WTC11 (cell line): ENCODE measurements around the gene PPP1R14D. TPM values are rescaled to one million over a fixed set of nuclear protein-coding genes. Genes with fewer than 3 reads are reported as not detected.

Source experiments
- ATAC-seq: fragments of 200-7000 bp; cut with Tn5 transposase; 2 replicates; pipeline ENCODE4 v1.10.0; 2021; ENCODE audit warnings: mild to moderate bottlenecking, moderate library complexity
- Bru-seq: library from RNA; stranded (reverse); fragments of 400-500 nt; gene quantifications from one replicate; lab custom pipeline; 2021; lab: Mats Ljungman, UMichigan
- CTCF ChIA-PET: fragments of 300-600 bp; sonication (Branson Sonifier 250); formaldehyde crosslinking; loops from one replicate; lab custom pipeline; 2021; ENCODE audit warnings: antibody characterized with exemption; lab: Charles Lee
- POLR2A ChIA-PET: fragments of 350-600 bp; sonication (Branson Sonifier 250); formaldehyde crosslinking; loops from one replicate; lab custom pipeline; 2021; ENCODE audit warnings: antibody characterized with exemption; lab: Charles Lee
- DNase-seq: peaks from one replicate; pipeline ENCODE4 v3.0.0; 2021; ENCODE audit warnings: low spot score
- H3K27ac Mint-ChIP-seq: 2 replicates; pipeline ENCODE4 v1.8.0; 2021; ENCODE audit warnings: mixed read lengths
- H3K27me3 Mint-ChIP-seq: 2 replicates; pipeline ENCODE4 v1.8.0; 2021; ENCODE audit warnings: low read depth, mild to moderate bottlenecking, moderate library complexity, mixed read lengths
- H3K36me3 Mint-ChIP-seq: 2 replicates; pipeline ENCODE4 v1.8.0; 2021; ENCODE audit warnings: mixed read lengths
- H3K4me1 Mint-ChIP-seq: 2 replicates; pipeline ENCODE4 v1.8.0; 2022; ENCODE audit warnings: mixed read lengths
- H3K4me3 Mint-ChIP-seq: 2 replicates; pipeline ENCODE4 v1.8.0; 2021; ENCODE audit warnings: mild to moderate bottlenecking, moderate library complexity, mixed read lengths
- H3K9me3 Mint-ChIP-seq: 2 replicates; pipeline ENCODE4 v1.8.0; 2021; ENCODE audit warnings: mixed read lengths
- ELF4 ChIP-seq: sonication (generic); formaldehyde crosslinking; IDR thresholded peaks from 2 replicates; pipeline ENCODE4 v1.8.1; 2022; ENCODE audit warnings: low read depth, mild to moderate bottlenecking, moderate library complexity, missing genetic modification reagents
- EMX1 ChIP-seq: fragments of 250-450 bp; sonication (Bioruptor Pico); IDR thresholded peaks from 2 replicates; pipeline ENCODE4 v1.8.0; 2021; ENCODE audit warnings: mild to moderate bottlenecking
- FOXK1 ChIP-seq: sonication (generic); formaldehyde crosslinking; IDR thresholded peaks from 2 replicates; pipeline ENCODE4 v1.8.0; 2022; ENCODE audit warnings: mild to moderate bottlenecking, moderate library complexity, missing genetic modification reagents
- NR1H2 ChIP-seq: sonication (generic); formaldehyde crosslinking; IDR thresholded peaks from 2 replicates; pipeline ENCODE4 v1.9.0; 2021; ENCODE audit warnings: mild to moderate bottlenecking, moderate library complexity, missing genetic modification reagents
- SMAD3 ChIP-seq: sonication (generic); formaldehyde crosslinking; IDR thresholded peaks from 2 replicates; pipeline ENCODE4 v1.8.0; 2022; ENCODE audit warnings: missing genetic modification reagents, mild to moderate bottlenecking, borderline replicate concordance
- SMAD4 ChIP-seq: sonication (generic); formaldehyde crosslinking; IDR thresholded peaks from 2 replicates; pipeline ENCODE4 v1.8.0; 2022; ENCODE audit warnings: mild to moderate bottlenecking, missing genetic modification reagents
- SP1 ChIP-seq: sonication (generic); formaldehyde crosslinking; conservative IDR thresholded peaks from 2 replicates; pipeline ENCODE4 v1.8.1; 2022; ENCODE audit warnings: missing genetic modification reagents
- TEAD4 ChIP-seq: sonication (generic); formaldehyde crosslinking; IDR thresholded peaks from 2 replicates; pipeline ENCODE4 v1.8.0; 2022; ENCODE audit warnings: mild to moderate bottlenecking, missing genetic modification reagents
- TP53 ChIP-seq: sonication (generic); formaldehyde crosslinking; IDR thresholded peaks from 2 replicates; pipeline ENCODE4 v1.8.1; 2023; ENCODE audit warnings: mild to moderate bottlenecking, missing genetic modification reagents
- ZMAT4 ChIP-seq: fragments of 250-450 bp; sonication (Bioruptor Pico); IDR thresholded peaks from 2 replicates; pipeline ENCODE4 v1.9.0; 2021; ENCODE audit warnings: mild to moderate bottlenecking
- long read RNA-seq, 3 experiments: library from RNA in 1 of 3; library from capped mRNA in 1 of 3; library from polyadenylated mRNA in 1 of 3; unstranded in 2 of 3; stranded (forward) in 1 of 3; transcript quantifications; one replicate each; pipeline ENCODE4 v2.0.0, GENCODE V29; 2021
- total RNA-seq: library from RNA; stranded (reverse); gene quantifications from 3 replicates; pipeline ENCODE4 v1.2.3, GENCODE V29; 2021
- TF ChIP-seq, protein P1 (sequence below): sonication (generic); formaldehyde crosslinking; IDR thresholded peaks from 2 replicates; pipeline ENCODE4 v1.8.1; 2022; ENCODE audit warnings: low read depth, missing genetic modification reagents, borderline replicate concordance
- TF ChIP-seq, protein P2 (sequence below): sonication (generic); formaldehyde crosslinking; IDR thresholded peaks from 2 replicates; pipeline ENCODE4 v1.8.1; 2023; ENCODE audit warnings: mild to moderate bottlenecking, missing genetic modification reagents
- TF ChIP-seq, protein P3 (sequence below): fragments of 250-450 bp; sonication (Bioruptor Pico); IDR thresholded peaks from 2 replicates; pipeline ENCODE4 v1.9.0; 2021; ENCODE audit warnings: mild to moderate bottlenecking
- TF ChIP-seq, protein P4 (sequence below): sonication (generic); formaldehyde crosslinking; IDR thresholded peaks from 2 replicates; pipeline ENCODE4 v1.8.1; 2023; ENCODE audit warnings: mild to moderate bottlenecking, missing genetic modification reagents
- TF ChIP-seq, protein P5 (sequence below): sonication (generic); formaldehyde crosslinking; IDR thresholded peaks from 2 replicates; pipeline ENCODE4 v1.8.0; 2023; ENCODE audit warnings: mild to moderate bottlenecking, missing genetic modification reagents

Gene PPP1R14D
- total RNA-seq (0.25 TPM in 1 of 3 replicates, not detected in the others), Bru-seq, nascent RNA (percentile 4 among the genes with signal in this experiment)
- long read RNA-seq, experiment 1, result 0 reads
- long read RNA-seq, experiment 2, result 0 reads
- long read RNA-seq, experiment 3, result 0 reads

- no peak within 1 kb of the TSS for H3K4me3 Mint-ChIP-seq
- H3K9me3 Mint-ChIP-seq, result no peaks in the 10 kb centered on the region
- DNase-seq (no peak), ATAC-seq (no peak)
- H3K4me1 Mint-ChIP-seq, result peaks cover 12% of the 10 kb centered on the region
- no peaks in the 10 kb centered on the region for H3K36me3 Mint-ChIP-seq
- ChIA-PET POLR2A (no interaction called here), CTCF (interaction anchor here (1.0 to 1.7 kb wide), 4 partner anchors 21 to 66 kb away, joined by 3 to 8 read pairs (median 7); partner anchors contain the start of genes DNAJC17, VPS18 and ZFYVE19)
- TF ChIP-seq SMAD4 (CRISPR knock-in tag), result no peak
- no peak for TF ChIP-seq ELF4 (CRISPR knock-in tag)
- no peak for TF ChIP-seq ZMAT4 (CRISPR knock-in tag)
- TF ChIP-seq, protein P1, sequence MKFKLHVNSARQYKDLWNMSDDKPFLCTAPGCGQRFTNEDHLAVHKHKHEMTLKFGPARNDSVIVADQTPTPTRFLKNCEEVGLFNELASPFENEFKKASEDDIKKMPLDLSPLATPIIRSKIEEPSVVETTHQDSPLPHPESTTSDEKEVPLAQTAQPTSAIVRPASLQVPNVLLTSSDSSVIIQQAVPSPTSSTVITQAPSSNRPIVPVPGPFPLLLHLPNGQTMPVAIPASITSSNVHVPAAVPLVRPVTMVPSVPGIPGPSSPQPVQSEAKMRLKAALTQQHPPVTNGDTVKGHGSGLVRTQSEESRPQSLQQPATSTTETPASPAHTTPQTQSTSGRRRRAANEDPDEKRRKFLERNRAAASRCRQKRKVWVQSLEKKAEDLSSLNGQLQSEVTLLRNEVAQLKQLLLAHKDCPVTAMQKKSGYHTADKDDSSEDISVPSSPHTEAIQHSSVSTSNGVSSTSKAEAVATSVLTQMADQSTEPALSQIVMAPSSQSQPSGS (CRISPR knock-in tag), result no peak
- TF ChIP-seq SP1 (CRISPR knock-in tag), result no peak
- TF ChIP-seq, protein P2, sequence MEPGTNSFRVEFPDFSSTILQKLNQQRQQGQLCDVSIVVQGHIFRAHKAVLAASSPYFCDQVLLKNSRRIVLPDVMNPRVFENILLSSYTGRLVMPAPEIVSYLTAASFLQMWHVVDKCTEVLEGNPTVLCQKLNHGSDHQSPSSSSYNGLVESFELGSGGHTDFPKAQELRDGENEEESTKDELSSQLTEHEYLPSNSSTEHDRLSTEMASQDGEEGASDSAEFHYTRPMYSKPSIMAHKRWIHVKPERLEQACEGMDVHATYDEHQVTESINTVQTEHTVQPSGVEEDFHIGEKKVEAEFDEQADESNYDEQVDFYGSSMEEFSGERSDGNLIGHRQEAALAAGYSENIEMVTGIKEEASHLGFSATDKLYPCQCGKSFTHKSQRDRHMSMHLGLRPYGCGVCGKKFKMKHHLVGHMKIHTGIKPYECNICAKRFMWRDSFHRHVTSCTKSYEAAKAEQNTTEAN, result no peak
- no peak for TF ChIP-seq NR1H2 (CRISPR knock-in tag)
- no peak for TF ChIP-seq EMX1 (CRISPR knock-in tag)
- no peak for TF ChIP-seq FOXK1 (CRISPR knock-in tag)
- no peak for TF ChIP-seq SMAD3 (CRISPR knock-in tag)
- TF ChIP-seq, protein P3, sequence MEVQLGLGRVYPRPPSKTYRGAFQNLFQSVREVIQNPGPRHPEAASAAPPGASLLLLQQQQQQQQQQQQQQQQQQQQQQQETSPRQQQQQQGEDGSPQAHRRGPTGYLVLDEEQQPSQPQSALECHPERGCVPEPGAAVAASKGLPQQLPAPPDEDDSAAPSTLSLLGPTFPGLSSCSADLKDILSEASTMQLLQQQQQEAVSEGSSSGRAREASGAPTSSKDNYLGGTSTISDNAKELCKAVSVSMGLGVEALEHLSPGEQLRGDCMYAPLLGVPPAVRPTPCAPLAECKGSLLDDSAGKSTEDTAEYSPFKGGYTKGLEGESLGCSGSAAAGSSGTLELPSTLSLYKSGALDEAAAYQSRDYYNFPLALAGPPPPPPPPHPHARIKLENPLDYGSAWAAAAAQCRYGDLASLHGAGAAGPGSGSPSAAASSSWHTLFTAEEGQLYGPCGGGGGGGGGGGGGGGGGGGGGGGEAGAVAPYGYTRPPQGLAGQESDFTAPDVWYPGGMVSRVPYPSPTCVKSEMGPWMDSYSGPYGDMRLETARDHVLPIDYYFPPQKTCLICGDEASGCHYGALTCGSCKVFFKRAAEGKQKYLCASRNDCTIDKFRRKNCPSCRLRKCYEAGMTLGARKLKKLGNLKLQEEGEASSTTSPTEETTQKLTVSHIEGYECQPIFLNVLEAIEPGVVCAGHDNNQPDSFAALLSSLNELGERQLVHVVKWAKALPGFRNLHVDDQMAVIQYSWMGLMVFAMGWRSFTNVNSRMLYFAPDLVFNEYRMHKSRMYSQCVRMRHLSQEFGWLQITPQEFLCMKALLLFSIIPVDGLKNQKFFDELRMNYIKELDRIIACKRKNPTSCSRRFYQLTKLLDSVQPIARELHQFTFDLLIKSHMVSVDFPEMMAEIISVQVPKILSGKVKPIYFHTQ (CRISPR knock-in tag), result no peak
- TF ChIP-seq, protein P4, sequence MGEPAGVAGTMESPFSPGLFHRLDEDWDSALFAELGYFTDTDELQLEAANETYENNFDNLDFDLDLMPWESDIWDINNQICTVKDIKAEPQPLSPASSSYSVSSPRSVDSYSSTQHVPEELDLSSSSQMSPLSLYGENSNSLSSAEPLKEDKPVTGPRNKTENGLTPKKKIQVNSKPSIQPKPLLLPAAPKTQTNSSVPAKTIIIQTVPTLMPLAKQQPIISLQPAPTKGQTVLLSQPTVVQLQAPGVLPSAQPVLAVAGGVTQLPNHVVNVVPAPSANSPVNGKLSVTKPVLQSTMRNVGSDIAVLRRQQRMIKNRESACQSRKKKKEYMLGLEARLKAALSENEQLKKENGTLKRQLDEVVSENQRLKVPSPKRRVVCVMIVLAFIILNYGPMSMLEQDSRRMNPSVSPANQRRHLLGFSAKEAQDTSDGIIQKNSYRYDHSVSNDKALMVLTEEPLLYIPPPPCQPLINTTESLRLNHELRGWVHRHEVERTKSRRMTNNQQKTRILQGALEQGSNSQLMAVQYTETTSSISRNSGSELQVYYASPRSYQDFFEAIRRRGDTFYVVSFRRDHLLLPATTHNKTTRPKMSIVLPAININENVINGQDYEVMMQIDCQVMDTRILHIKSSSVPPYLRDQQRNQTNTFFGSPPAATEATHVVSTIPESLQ (CRISPR knock-in tag), result no peak
- TF ChIP-seq TEAD4 (CRISPR knock-in tag), result no peak
- TF ChIP-seq, protein P5, sequence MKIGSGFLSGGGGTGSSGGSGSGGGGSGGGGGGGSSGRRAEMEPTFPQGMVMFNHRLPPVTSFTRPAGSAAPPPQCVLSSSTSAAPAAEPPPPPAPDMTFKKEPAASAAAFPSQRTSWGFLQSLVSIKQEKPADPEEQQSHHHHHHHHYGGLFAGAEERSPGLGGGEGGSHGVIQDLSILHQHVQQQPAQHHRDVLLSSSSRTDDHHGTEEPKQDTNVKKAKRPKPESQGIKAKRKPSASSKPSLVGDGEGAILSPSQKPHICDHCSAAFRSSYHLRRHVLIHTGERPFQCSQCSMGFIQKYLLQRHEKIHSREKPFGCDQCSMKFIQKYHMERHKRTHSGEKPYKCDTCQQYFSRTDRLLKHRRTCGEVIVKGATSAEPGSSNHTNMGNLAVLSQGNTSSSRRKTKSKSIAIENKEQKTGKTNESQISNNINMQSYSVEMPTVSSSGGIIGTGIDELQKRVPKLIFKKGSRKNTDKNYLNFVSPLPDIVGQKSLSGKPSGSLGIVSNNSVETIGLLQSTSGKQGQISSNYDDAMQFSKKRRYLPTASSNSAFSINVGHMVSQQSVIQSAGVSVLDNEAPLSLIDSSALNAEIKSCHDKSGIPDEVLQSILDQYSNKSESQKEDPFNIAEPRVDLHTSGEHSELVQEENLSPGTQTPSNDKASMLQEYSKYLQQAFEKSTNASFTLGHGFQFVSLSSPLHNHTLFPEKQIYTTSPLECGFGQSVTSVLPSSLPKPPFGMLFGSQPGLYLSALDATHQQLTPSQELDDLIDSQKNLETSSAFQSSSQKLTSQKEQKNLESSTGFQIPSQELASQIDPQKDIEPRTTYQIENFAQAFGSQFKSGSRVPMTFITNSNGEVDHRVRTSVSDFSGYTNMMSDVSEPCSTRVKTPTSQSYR (CRISPR knock-in tag), result no peak
- TF ChIP-seq TP53 (CRISPR knock-in tag), result no peak
- H3K27ac Mint-ChIP-seq, result no peak within 1 kb of the TSS
- no peaks in the 10 kb centered on the region for H3K27me3 Mint-ChIP-seq
These were observed at the start of gene PPP1R14D for GRCh38 chr15:40828447-40829036. Gene PPP1R14D, minus strand, starts transcription at chr15:40828708. Its CDS starts 67 bp downstream, at chr15:40828641.
